ENCODE results near the gene PPP1R15A. TPM values are rescaled to one million over a fixed set of nuclear protein-coding genes. Genes with fewer than 3 reads are reported as not detected.
A peak's percentile ranks its signal among the peaks of the same experiment; 100 is the strongest.
"Not testable (repeated sequence)": the region's sequence is repeated elsewhere in the genome, so short reads cannot be mapped to it uniquely, and the experiment has no call there.

Gene PPP1R15A
- total RNA-seq (2014; rRNA removed; shearing (Covaris generic)) = 83.3 and 85.6 TPM in 2 replicates
- 13.4 and 16.2 TPM in 2 replicates for polyA plus RNA-seq (2014; cell fraction: nucleus; rRNA removed)

DNA sequence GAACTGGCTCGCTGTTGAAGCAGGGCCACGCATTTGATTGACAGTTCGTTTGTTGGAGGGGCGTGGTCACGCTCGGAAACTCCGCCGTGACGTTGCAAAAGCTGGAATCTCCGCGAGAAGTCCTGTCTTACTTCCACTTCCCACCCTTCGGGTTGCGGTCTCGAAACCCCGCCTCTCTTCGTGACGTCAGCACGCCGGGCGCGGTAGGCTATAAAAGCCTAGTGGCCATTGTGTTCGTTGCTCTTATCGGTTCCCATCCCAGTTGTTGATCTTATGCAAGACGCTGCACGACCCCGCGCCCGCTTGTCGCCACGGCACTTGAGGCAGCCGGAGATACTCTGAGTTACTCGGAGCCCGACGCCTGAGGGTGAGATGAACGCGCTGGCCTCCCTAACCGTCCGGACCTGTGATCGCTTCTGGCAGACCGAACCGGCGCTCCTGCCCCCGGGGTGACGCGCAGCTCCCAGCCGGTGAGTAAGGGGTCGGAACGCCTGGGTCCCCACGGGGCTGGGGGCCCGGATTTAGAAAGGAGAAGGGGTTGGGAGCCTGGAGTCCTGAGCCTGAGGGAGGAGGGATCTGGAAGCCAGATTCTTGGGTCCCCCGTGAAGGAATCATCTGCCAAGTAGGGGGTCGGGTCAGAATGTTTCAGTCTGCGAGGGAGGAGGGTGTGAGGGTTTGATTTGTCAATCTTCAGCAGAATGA lies at the start of gene PPP1R15A:
Gene PPP1R15A (plus strand): TSS at position 240 of the 702 bp plus-strand sequence. CDS start 813 bp downstream, outside the sequence.
- DNase-seq (ENCODE audit: extremely low read depth, low read depth) = peak; percentile 97

DNA sequence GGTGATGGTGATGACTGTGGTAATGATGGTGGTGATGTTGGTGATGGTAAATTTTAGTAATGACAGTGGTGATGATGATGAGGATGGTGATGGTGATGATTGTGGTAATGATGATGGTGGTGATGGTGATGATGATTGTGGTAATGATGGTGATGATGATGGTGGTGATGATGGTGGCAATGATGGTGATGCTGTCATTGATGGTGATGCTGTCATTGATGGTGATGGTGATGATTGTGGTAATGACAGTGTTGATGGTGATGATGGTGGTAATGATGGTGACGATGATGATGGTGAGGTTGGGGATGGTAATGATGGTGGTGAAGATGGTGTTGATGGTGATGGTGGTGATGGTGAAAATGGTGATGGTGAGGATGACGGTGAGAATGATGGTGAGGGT lies 49.7 kb upstream of the PPP1R15A start:
- DNase-seq (ENCODE audit: extremely low read depth, low read depth) = no peak

DNA sequence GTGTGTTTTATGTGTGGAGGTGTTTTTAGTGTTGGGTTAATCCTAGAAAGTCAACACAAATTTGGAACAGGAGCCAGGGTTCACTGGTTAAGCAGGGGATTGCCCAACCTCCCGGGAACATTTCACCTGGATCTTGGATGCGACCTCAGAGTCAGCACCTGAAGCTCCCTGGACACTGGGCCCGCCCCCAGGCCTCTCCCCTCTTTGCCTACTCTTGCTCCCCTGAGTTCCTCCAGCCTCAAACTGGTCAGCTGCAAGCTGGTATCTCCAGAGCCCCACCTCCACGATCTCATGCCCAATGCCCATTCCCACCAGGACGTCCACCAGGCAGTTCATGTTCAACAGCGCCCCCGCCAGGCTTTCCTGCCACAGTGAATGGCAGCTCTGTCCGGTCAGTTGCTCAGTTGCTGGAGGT lies 45.6 kb upstream of the PPP1R15A start:
- no peak for DNase-seq (ENCODE audit: extremely low read depth, low read depth)

DNA sequence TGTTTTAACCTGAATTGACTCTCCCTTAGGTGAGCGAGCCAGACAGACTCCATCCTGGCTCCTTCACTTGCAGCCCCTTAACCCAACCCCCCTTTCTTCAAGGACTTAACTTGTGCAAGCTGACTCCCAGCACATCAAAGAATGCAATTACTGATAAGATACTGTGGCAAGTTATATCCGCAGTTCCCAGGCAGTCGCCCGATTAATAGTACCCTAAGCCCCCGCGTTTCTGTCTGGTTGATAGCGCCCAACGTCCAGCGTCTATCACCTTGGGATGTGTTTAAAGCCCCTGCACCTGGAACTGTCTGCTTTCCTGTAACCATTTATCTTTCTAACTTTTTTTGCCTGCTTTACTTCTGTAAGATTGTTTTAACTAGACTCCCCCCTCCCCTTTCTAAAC lies 42.1 kb upstream of the PPP1R15A start:
- DNase-seq (ENCODE audit: extremely low read depth, low read depth) = no peak

DNA sequence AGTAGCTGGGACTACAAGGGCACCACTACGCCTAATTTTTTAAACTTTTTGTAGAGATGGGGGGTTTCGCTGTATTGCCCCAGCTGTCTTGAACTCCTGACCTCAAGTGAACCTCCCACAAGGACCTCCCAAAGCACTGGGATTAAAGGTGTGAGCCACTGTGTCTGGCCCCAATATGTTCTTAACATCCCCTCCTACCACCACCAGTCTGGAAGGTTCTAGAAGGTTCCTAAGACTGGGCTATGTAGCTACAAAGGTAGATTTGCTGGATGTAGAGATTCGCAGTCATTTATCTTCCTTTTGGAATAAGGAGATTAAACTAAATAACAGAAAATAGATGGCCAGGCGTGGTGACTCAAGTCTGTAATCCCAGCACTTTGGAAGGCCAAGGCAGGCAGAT lies 41.3 kb upstream of the PPP1R15A start:
- no peak for DNase-seq (ENCODE audit: extremely low read depth, low read depth)

DNA sequence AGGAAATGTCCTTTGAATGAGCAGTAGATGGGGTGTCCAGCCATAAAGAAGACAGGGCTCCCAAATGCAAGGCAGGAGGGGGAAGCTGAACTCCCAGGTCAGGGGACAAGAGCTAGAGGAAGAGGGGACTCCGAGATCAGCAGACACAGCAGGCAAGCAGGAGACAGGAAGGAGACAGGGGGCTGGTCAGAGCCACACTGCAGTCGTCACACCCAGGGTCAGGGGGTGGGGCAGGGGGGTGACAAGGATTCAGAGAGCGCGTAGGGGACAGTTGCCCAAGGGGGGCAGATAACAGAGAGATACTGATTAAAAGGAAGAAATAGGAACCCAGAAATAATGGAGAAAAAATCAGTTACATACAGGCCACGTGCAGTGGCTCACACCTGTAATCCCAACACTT lies 39.2 kb upstream of the PPP1R15A start:
- no peak for DNase-seq (ENCODE audit: extremely low read depth, low read depth)

DNA sequence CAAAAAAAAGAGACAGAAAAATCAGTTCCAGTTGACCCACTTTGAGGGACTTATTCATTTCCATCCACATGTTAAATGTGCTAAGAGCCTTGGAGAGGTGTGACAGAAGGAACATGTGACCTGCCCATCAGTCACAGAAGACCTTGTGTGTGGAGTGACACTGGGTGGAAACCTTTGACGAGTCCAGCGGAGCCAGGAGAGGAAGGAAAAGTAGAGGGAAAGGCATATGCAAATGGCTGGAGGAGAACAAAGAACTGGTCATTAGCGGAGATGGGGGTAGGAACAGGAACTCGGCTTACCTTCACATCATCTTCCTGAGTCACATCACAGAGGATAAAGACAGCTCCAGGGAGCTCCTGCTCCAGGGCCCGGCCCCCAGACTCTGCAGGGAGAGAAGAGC lies 38.2 kb upstream of the PPP1R15A start:
- no peak for DNase-seq (ENCODE audit: extremely low read depth, low read depth)

DNA sequence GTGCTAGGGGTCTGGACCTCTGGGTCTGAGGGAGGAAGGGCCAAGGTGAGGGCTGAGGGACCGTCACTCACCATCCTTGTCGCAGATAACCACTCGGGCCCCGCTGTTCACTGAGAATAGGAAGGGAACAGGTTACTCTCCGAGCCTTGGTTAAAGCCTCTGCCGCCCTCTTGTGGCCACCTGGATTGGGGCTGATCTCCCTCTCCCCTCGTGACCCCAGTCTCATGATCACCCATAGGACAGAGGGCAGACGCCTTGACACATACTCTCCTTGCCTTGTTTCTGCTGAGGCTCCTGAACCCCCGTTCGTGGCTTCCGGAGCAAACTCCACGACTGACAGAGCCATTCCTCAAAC lies 36.5 kb upstream of the PPP1R15A start:
- DNase-seq (ENCODE audit: extremely low read depth, low read depth) = peak; percentile 84

DNA sequence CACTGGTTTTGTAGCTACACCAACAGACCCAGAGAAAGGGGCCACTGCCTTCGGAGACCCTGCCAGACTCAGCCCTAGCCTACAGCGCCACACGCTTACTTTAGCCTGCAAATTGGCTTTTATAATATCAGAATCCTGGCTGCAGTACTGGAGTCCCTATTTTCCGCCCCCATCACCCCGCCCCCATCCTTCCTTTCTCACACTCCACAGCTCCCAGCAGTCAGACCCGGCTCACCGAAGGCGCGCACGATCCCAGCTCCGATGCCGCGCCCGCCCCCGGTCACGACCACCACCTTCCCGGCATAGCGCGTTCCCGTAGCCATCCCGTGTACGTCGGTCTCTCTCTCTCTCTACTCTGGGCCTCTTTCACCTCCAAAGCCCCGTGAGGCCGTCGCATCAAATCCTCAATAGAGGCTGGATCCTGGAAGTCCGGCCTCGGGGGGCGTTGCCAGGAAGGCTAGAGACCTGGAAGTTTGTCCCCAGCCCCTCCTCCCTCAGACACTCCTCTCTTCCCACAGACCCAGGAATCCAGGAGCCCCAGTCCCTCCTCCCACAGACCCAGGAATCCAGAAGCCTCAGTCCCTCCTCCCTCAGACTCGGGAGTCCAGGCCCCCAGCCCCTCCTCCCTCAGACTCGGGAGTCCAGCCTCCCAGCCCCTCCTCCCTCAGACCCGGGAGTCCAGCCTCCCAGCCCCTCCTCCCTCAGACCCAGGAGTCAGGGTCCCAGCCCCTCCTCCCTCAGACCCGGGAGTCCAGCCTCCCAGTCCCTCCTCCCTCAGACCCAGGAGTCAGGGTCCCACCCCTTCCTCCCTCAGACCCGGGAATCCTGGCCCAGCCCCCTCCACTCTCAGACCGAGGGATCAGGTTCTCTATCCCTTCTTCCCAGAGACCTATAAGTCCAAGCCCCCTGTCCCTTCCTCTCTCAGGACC lies 35.9 kb upstream of the PPP1R15A start, which contains the start of gene HSD17B14:
Gene HSD17B14 (minus strand): TSS at position 403 of the 929 bp plus-strand sequence. CDS start 80 bp downstream, at position 323.
- DNase-seq (ENCODE audit: extremely low read depth, low read depth) = no peak

DNA sequence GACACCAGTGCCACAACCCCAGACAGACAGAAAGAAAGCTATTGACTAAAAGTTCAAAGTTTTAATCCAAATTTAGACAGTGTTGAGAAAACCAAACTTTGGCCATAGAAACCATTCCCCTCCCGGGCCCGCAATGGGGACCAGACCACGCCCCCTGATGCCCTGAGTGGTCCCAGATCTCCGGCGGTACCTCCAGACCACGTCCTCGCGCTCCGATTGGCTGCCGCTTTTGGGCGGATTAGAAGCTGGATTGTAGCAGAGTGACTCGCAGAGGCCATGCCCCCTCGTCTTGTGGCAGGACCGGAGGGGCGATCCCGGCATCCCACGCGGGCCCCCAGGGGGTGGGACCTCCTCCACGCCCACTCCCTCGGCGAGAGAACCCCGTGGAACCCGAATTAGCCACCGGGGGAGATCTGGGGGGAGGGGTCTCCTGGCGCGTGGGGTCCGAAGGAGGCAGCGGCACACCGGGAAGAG lies 35.1 kb upstream of the PPP1R15A start:
- no peak for DNase-seq (ENCODE audit: extremely low read depth, low read depth)

DNA sequence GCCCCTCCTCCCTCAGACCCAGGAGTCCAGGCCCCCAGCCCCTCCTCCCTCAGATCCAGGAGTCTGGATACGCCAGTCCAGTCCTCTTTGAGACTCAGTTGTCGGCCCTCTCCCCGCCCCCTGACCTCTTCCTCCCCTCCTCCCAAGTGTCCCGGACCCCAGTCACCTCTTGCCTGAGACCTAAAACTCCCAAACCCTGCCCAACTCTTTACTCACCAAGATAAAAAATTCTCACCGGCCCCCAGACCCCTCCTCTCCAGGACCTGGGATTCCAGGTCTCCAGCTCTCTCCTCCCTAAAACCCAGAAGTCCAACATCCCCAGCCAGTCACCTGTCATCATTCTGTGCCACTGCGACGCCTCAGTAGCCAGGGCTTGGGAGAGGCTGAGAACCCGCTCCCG lies 34.5 kb upstream of the PPP1R15A start:
- DNase-seq (ENCODE audit: extremely low read depth, low read depth) = no peak

DNA sequence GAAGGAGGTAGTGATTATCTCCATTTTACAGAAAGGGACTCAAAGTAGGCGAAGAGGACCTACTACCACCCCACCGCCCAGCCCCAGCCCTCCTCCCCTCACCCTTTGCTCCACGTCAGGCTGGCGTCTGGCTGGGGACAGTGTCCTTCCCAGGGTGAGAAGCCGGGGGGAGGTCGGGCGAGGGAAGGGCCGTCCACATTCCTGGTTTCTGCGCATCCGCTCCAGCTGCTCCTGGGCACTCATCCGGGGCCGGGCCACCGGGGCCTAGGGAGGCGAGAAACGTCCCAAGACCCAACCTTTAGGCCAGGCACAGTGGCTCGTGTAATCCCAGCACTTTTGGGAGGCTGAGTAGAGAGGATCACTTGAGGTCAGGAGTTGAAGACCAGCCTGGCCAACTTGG lies 31.2 kb upstream of the PPP1R15A start:
- no peak for DNase-seq (ENCODE audit: extremely low read depth, low read depth)

DNA sequence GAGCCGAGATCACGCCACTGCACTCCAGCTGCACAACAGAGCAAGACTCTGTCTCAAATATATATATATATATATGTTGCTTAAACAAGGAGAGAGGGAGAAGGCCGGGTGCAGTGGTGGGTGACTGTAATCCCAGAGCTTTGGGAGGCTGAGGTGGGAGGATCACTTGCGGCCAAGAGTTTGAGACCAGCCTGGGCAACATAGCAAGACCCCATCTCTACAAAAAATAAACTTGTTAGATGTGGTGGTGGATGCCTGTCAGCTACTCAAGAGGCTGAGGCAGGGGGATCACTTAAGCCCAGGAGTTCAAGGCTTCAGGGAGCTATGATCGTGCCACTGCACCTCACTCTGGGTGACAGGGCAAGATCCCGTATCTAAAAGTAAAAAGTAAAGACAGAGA lies 30.6 kb upstream of the PPP1R15A start:
- no peak for DNase-seq (ENCODE audit: extremely low read depth, low read depth)

DNA sequence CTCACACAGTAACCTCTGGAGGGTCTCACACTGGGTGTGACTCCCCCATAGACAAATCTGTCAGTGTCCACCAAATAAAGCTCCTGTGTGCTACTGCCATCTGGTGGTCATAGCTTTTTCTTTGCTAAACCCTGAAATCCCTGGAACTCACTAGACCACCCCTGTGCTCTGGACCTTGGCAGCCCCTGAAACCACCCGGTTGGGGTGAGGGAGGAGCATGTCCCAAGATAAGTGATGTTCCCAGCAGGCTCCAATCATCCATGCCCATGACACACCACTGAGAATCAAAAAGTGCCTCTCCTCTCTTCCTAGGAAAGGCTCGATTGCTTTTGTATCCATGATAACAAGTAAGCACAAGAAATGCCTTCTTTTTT lies 29.4 kb upstream of the PPP1R15A start:
- DNase-seq (ENCODE audit: extremely low read depth, low read depth) = peak; percentile 44

DNA sequence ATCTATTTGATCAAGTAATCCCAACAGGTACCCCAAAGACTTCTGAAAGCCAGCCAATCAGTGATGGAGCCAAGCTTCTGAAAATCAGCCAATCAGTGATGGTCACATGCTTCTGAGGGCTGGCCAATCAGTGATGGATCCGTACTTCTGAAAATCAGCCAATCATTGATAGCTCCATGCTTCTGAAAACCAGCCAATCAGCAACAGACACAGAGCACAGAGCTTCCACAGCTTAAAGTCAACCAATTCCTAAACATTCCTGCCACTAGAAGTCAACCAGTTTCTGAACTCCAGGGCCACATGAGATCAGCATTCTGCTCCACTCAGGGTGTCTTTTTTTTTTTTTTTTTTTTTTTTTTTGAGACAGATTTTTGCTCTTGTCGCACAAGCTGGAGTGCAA lies 27.7 kb upstream of the PPP1R15A start:
- no peak for DNase-seq (ENCODE audit: extremely low read depth, low read depth)

DNA sequence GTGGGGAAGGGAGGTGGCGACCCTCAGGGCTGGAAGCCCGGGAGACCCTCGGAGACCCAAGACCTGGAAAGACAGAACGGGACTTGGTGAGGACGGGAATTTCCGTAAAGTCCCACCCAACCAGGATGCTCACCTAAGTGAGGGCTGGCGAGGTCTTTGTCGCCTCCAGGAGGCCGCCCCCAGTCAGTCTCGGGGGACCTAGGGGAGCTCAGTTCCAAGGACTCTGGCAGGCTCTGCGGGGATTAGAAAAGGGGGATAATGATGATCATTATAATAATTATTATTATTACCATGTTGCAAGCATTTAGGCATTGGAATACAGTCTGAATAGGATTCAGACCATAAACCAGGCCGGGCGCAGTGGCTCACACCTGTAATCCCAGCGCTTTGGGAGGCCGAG lies 26.8 kb upstream of the PPP1R15A start:
- DNase-seq (ENCODE audit: extremely low read depth, low read depth) = no peak

DNA sequence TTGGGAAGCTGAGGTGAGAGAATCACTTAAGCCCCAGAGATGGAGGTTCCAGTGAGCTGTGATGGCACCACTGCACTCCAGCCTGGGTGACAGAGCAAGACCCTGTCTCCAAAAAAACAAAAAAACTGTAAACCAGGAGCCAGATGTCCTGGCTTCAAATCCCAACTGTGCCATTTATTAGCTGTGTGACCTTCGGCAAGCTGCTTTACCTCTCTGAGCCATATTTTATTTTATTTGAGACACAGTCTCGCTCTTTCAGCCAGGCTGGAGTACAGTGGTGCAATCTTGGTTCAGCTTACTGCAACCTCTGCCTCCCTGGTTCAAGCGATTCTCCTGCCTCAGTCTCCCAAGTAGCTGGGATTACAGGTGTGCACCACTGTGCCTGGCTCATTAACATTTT lies 25.6 kb upstream of the PPP1R15A start:
- not testable (repeated sequence) for DNase-seq (ENCODE audit: extremely low read depth, low read depth)

DNA sequence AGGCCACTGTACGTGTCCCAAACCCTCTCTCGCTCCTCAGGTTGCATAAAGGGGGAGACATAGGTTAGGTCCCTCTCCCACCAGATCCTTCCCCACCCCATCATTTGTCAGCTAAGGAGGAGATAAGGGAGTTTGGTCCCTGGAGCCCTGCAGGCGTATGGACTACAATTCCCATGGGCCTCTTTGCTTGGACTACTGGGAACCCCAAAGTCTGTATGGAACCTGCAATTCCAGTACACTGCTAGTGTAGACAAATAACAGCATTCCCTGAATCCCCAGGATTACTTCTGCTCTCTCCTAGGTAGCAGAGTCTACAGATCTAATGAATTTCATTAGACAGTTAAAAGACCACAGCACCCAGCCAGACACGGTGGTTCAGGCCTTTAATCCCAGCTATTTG lies 19.9 kb upstream of the PPP1R15A start:
- DNase-seq (ENCODE audit: extremely low read depth, low read depth) = no peak

DNA sequence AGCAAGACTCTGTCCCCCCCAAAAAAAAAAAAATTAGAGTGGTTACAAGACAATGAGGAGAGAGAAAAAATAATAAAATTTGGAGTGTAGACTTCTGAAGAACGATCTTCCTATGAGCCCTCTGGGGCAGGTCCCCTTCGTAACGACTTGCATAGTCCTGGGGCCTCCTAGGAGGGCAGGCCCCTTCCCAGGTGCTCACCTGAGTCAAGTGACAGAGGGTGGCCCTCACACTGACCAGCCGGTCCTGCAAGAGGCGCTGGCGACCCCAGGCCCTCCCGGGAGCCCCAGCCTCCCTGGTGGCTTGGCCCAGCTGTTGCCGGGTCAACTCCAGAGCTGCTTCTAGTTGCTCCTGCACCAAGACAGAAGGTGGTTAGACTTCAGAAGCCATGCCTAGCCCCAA lies 18.7 kb upstream of the PPP1R15A start:
- no peak for DNase-seq (ENCODE audit: extremely low read depth, low read depth)

DNA sequence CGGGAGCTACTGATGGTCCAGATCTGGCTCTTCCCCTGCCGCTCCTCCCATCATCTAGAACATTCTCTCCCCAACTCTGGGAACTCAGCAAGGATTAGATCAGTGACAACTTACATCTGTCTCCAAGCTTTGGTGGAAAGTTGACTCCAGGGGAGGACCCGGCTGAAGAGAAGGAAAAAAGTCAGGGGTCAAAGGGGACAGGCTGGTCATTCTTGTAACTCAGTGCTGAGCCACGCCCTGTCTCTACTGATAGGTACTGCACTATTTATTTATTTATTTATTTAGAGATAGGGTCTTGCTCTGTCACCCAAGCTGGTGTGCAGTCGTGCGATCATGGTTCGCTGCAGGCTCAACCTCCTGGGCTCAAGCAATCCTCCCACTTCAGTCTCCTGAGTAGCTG lies 18.1 kb upstream of the PPP1R15A start:
- DNase-seq (ENCODE audit: extremely low read depth, low read depth) = no peak

DNA sequence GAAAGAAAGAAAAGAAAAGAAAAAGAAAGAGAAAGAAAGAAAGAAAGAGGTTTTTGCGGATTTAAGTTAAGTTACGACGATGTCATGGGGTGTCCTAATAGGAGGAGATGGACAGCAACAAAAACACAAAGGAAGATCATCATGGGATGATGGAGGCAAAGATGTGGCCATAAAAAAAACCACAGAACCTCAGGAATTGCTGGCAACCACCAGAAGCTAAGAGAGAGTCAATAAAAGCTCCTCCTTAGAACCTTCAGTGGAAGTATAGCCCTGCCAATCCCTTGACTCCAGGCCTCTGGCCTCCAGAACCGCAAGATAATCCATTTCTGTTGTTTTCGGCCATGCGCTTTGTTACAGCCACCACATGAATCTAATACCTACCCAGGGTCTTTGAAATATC lies 15.3 kb upstream of the PPP1R15A start:
- no peak for DNase-seq (ENCODE audit: extremely low read depth, low read depth)
